DOHH2 (cell line): ENCODE results near the gene EFNA5.

ENCODE experiments used
- H3F3A ChIP-seq: fragments of 200-600 bp; sonication (generic), shearing (Covaris generic); 2 replicates; pipeline ENCODE4 v1.6.0; 2016; ENCODE audit warnings: antibody characterized with exemption, mild to moderate bottlenecking; ENCODE audit not compliant: control insufficient read depth, insufficient read depth
- H3K27ac ChIP-seq: fragments of 200-600 bp; sonication (generic); 2 replicates; pipeline ENCODE4 v1.5.1; 2014; ENCODE audit warnings: low read depth, mild to moderate bottlenecking, low read length, moderate library complexity
- H3K27me3 ChIP-seq: fragments of 200-600 bp; sonication (generic); 2 replicates; pipeline ENCODE4 v1.6.1; 2014; ENCODE audit warnings: mild to moderate bottlenecking, low read length, mixed read lengths; ENCODE audit not compliant: control insufficient read depth
- H3K36me3 ChIP-seq: fragments of 200-600 bp; sonication (generic); 2 replicates; pipeline ENCODE4 v1.6.1; 2014; ENCODE audit warnings: mild to moderate bottlenecking, low read length, moderate library complexity, mixed read lengths; ENCODE audit not compliant: control insufficient read depth
- H3K4me1 ChIP-seq: fragments of 200-600 bp; sonication (generic); 2 replicates; pipeline ENCODE4 v1.6.1; 2014; ENCODE audit warnings: mild to moderate bottlenecking, low read length, mixed read lengths; ENCODE audit not compliant: control insufficient read depth
- H3K4me2 ChIP-seq: fragments of 200-600 bp; sonication (generic); 2 replicates; pipeline ENCODE4 v1.6.0; 2014; ENCODE audit warnings: mild to moderate bottlenecking, low read length, moderate library complexity
- H3K4me3 ChIP-seq: fragments of 200-600 bp; sonication (generic); 2 replicates; pipeline ENCODE4 v1.5.1; 2014; ENCODE audit warnings: mild to moderate bottlenecking, low read length, mixed read lengths
- H3K79me2 ChIP-seq: fragments of 200-600 bp; sonication (generic); 2 replicates; pipeline ENCODE4 v1.6.1; 2014; ENCODE audit warnings: mild to moderate bottlenecking, low read length, mixed read lengths; ENCODE audit not compliant: control insufficient read depth
- H3K9me2 ChIP-seq: fragments of 200-600 bp; sonication (generic); replicated peaks from 2 replicates; pipeline ENCODE4 v1.6.1; 2014; ENCODE audit warnings: mild to moderate bottlenecking, low read length, mixed read lengths; ENCODE audit not compliant: control insufficient read depth
- H3K9me3 ChIP-seq: fragments of 200-600 bp; sonication (generic); 2 replicates; pipeline ENCODE4 v1.6.1; 2014; ENCODE audit warnings: antibody characterized with exemption, low read length, mixed read lengths; ENCODE audit not compliant: control insufficient read depth, insufficient read depth
- H4K20me1 ChIP-seq: fragments of 200-600 bp; sonication (generic); 2 replicates; pipeline ENCODE4 v1.6.0; 2014; ENCODE audit warnings: low read depth, mild to moderate bottlenecking, antibody characterized with exemption, low read length, moderate library complexity; ENCODE audit not compliant: control insufficient read depth, insufficient read depth
- CTCF ChIP-seq: fragments of 200-600 bp; sonication (generic); IDR thresholded peaks from one replicate; pipeline ENCODE4 v1.5.1; 2014; ENCODE audit warnings: antibody characterized with exemption, mild to moderate bottlenecking, low read depth, low read length; ENCODE audit not compliant: poor library complexity, severe bottlenecking
- EZH2phosphoT487 ChIP-seq: fragments of 200-600 bp; sonication (generic); IDR thresholded peaks from 2 replicates; pipeline ENCODE4 v1.6.1; 2017; ENCODE audit warnings: borderline replicate concordance, mild to moderate bottlenecking, antibody characterized with exemption, low read length, moderate library complexity, mixed read lengths

Gene EFNA5

GRCh38 chr5:107704681-107705401 lies 34.1 kb upstream of the EFNA5 start:
- H3K4me1 ChIP-seq: no peaks in the 10 kb centered on the region
- TF ChIP-seq CTCF: no peak
- no peak for TF ChIP-seq EZH2phosphoT487
- H3K4me2 ChIP-seq: no peak overlapping the region

GRCh38 chr5:107700481-107700880 lies 29.7 kb upstream of the EFNA5 start:
- no peaks in the 10 kb centered on the region for H3K9me2 ChIP-seq
- H3F3A ChIP-seq: no peaks in the 10 kb centered on the region
- no peak for TF ChIP-seq EZH2phosphoT487
- no peak overlapping the region for H3K27ac ChIP-seq
- no peaks in the 10 kb centered on the region for H3K9me3 ChIP-seq
- H3K79me2 ChIP-seq: no peaks in the 10 kb centered on the region
- no peak overlapping the region for H3K4me3 ChIP-seq
- no peaks in the 10 kb centered on the region for H3K4me1 ChIP-seq
- H4K20me1 ChIP-seq: no peaks in the 10 kb centered on the region
- no peaks in the 10 kb centered on the region for H3K27me3 ChIP-seq
- no peak overlapping the region for H3K4me2 ChIP-seq
- H3K36me3 ChIP-seq: no peaks in the 10 kb centered on the region

More at GRCh38 chr5:107704681-107705401, 34.1 kb upstream of the EFNA5 start:
- Histone ChIP-seq H4K20me1 (no peaks in the 10 kb centered on the region), H3K9me2 (no peaks in the 10 kb centered on the region), H3K36me3 (no peaks in the 10 kb centered on the region), H3F3A (no peaks in the 10 kb centered on the region), H3K79me2 (no peaks in the 10 kb centered on the region), H3K27me3 (no peaks in the 10 kb centered on the region), H3K27ac (no peak overlapping the region), H3K4me3 (no peak overlapping the region), H3K9me3 (no peaks in the 10 kb centered on the region)

- H3K4me1 ChIP-seq: no peaks in the 10 kb centered on the region
- H3K27ac ChIP-seq: no peak overlapping the region
- no peak overlapping the region for H3K4me3 ChIP-seq
- H3F3A ChIP-seq: no peaks in the 10 kb centered on the region
- no peak for TF ChIP-seq EZH2phosphoT487
- TF ChIP-seq CTCF: no peak
- no peaks in the 10 kb centered on the region for H3K27me3 ChIP-seq
- H3K9me2 ChIP-seq: no peaks in the 10 kb centered on the region
- H3K9me3 ChIP-seq: no peaks in the 10 kb centered on the region
- H4K20me1 ChIP-seq: no peaks in the 10 kb centered on the region
- no peak overlapping the region for H3K4me2 ChIP-seq
- no peaks in the 10 kb centered on the region for H3K36me3 ChIP-seq
- no peaks in the 10 kb centered on the region for H3K79me2 ChIP-seq
These were observed 28.7 kb upstream of the EFNA5 start for GRCh38 chr5:107699425-107699824.

- no peaks in the 10 kb centered on the region for H3F3A ChIP-seq
- no peaks in the 10 kb centered on the region for H3K36me3 ChIP-seq
- no peak overlapping the region for H3K4me2 ChIP-seq
- H3K79me2 ChIP-seq: no peaks in the 10 kb centered on the region
- no peaks in the 10 kb centered on the region for H3K9me2 ChIP-seq
- no peak for TF ChIP-seq EZH2phosphoT487
- TF ChIP-seq CTCF: no peak
- H3K27me3 ChIP-seq: no peaks in the 10 kb centered on the region
- H3K27ac ChIP-seq: no peak overlapping the region
- H4K20me1 ChIP-seq: no peaks in the 10 kb centered on the region
- no peak overlapping the region for H3K4me3 ChIP-seq
- no peaks in the 10 kb centered on the region for H3K9me3 ChIP-seq
- H3K4me1 ChIP-seq: no peaks in the 10 kb centered on the region
These were observed 27.5 kb upstream of the EFNA5 start for GRCh38 chr5:107698286-107698685.
